ENCODE data around the gene ZBED1.

- TF ChIP-seq CTCF (IDR thresholded peaks at IDR 0.05 in 8 of 11, conservative IDR thresholded peaks at IDR 0.05 in 3 of 11) (no peak), POLR2A (IDR thresholded peaks at IDR 0.05) (no peak), POLR2AphosphoS5 (IDR thresholded peaks at IDR 0.05) (no peak)
These were observed 23.1 kb upstream of the ZBED1 start for GRCh38 chrX:2523911-2524310.
